Endothelial cell of umbilical vein (primary cell): ENCODE data around the gene IFT88. TPM values are rescaled to one million over a fixed set of nuclear protein-coding genes. Genes with fewer than 3 reads are reported as not detected.
A peak's percentile ranks its signal among the peaks of the same experiment; 100 is the strongest.

Experiments used
- BruUV-seq: library from RNA; stranded (reverse); fragments of 400-500 nt; replicated peaks from 2 replicates; lab custom pipeline; 2021; lab: Mats Ljungman, UMichigan
- CTCF ChIA-PET: fragments of 300-600, 350-600 bp; sonication (Branson Sonifier 250); formaldehyde crosslinking; loops from one replicate; lab custom pipeline; 2021; ENCODE audit warnings: antibody characterized with exemption, inconsistent platforms; lab: Charles Lee
- POLR2A ChIA-PET: fragments of 300-600, 350-600 bp; sonication (Branson Sonifier 250); formaldehyde crosslinking; loops from one replicate; lab custom pipeline; 2021; ENCODE audit warnings: antibody characterized with exemption, inconsistent platforms; lab: Charles Lee
- DNase-seq: peaks from one replicate; pipeline ENCODE4 v3.0.0-alpha.2; 2011; ENCODE audit warnings: low read depth, low spot score
- FAIRE-seq: peaks from 2 replicates; lab custom pipeline; 2011; peaks lifted over from hg19 to GRCh38; lab: Jason Lieb, UNC
- H2AFZ ChIP-seq: 2 replicates; pipeline ENCODE4 v1.6.0; 2012; ENCODE audit warnings: low read depth, low read length, control low read depth, inconsistent platforms
- H3K27ac ChIP-seq: 2 replicates; pipeline ENCODE4 v1.5.1; 2011; ENCODE audit warnings: low read depth, mild to moderate bottlenecking, control low read depth, low read length, moderate library complexity; ENCODE audit not compliant: insufficient read depth
- H3K27me3 ChIP-seq, 2 experiments: 2 replicates each; pipeline versions ENCODE4 v1.6.0 to v1.6.1; 2011; ENCODE audit warnings: low read length in 2 of 2, mixed read lengths in 1 of 2; ENCODE audit not compliant: control insufficient read depth in 2 of 2, insufficient read depth in 2 of 2
- H3K36me3 ChIP-seq, 2 experiments: 2 replicates in 1 of 2; 3 replicates in 1 of 2; pipeline ENCODE4 v1.5.1; 2011; ENCODE audit warnings: low read length in 2 of 2, mild to moderate bottlenecking in 1 of 2, moderate library complexity in 1 of 2; ENCODE audit not compliant: control insufficient read depth in 2 of 2, insufficient read depth in 2 of 2; ENCODE audit errors: extremely low read depth in 1 of 2
- H3K4me1 ChIP-seq: 3 replicates; pipeline ENCODE4 v1.5.1; 2011; ENCODE audit warnings: mild to moderate bottlenecking, low read length; ENCODE audit not compliant: control insufficient read depth, insufficient read depth; ENCODE audit errors: extremely low read depth
- H3K4me2 ChIP-seq: 2 replicates; pipeline ENCODE4 v1.6.1; 2011; ENCODE audit warnings: low read length, control low read depth, mixed read lengths; ENCODE audit not compliant: insufficient read depth
- H3K4me3 ChIP-seq, 3 experiments: fragments of 200-600 bp in 1 of 3; sonication (generic), shearing (Covaris generic) in 1 of 3; replicated peaks in 1 of 3; 2 replicates each; pipeline ENCODE4 v1.5.1; 2011 to 2016; ENCODE audit warnings: control low read depth in 3 of 3, low read length in 3 of 3, mild to moderate bottlenecking in 2 of 3, inconsistent platforms in 1 of 3, low read depth in 1 of 3, moderate library complexity in 1 of 3; ENCODE audit not compliant: insufficient read depth in 1 of 3
- H3K79me2 ChIP-seq: 2 replicates; pipeline ENCODE4 v1.6.0; 2012; ENCODE audit warnings: low read length, inconsistent platforms; ENCODE audit not compliant: control insufficient read depth, insufficient read depth
- H3K9ac ChIP-seq: replicated peaks from 2 replicates; pipeline ENCODE3; 2011; ENCODE audit warnings: low read length, control low read depth; ENCODE audit not compliant: insufficient read depth; ENCODE audit errors: extremely low read depth
- H3K9me1 ChIP-seq: replicated peaks from 3 replicates; pipeline ENCODE4 v1.6.0; 2011; ENCODE audit warnings: mild to moderate bottlenecking, low read length; ENCODE audit not compliant: control insufficient read depth, insufficient read depth; ENCODE audit errors: extremely low read depth
- H3K9me3 ChIP-seq: replicated peaks from 2 replicates; pipeline ENCODE4 v1.5.1; 2012; ENCODE audit warnings: low read length, inconsistent platforms; ENCODE audit not compliant: control insufficient read depth, insufficient read depth
- H4K20me1 ChIP-seq: replicated peaks from 2 replicates; pipeline ENCODE3; 2011; ENCODE audit warnings: mild to moderate bottlenecking, low read length; ENCODE audit not compliant: control insufficient read depth, insufficient read depth; ENCODE audit errors: extremely low read depth
- CTCF ChIP-seq, 2 donors: IDR thresholded peaks; 1 replicate in 1 of 2; 2 replicates in 1 of 2; pipeline ENCODE4 v1.5.1; 2011; ENCODE audit warnings: low read length in 2 of 2, mild to moderate bottlenecking in 2 of 2, moderate library complexity in 2 of 2, control low read depth in 1 of 2, inconsistent platforms in 1 of 2, low read depth in 1 of 2; ENCODE audit not compliant: insufficient read depth in 1 of 2; ENCODE audit errors: extremely low read depth in 1 of 2
- EZH2 ChIP-seq: IDR thresholded peaks from 2 replicates; pipeline ENCODE4 v1.6.1; 2012; ENCODE audit warnings: borderline replicate concordance, low read depth, mild to moderate bottlenecking, moderate library complexity, low read length, inconsistent platforms; ENCODE audit not compliant: severe bottlenecking
- FOS ChIP-seq: IDR thresholded peaks from 2 replicates; pipeline ENCODE4 v1.6.1; 2011; ENCODE audit warnings: mild to moderate bottlenecking, low read length, moderate library complexity, borderline replicate concordance; ENCODE audit not compliant: insufficient read depth
- GATA2 ChIP-seq: IDR thresholded peaks from 2 replicates; pipeline ENCODE4 v1.7.0; 2011; ENCODE audit warnings: low read depth, mild to moderate bottlenecking, moderate library complexity, mixed read lengths, low read length; ENCODE audit not compliant: insufficient read length, insufficient read depth
- JUN ChIP-seq: IDR thresholded peaks from 2 replicates; pipeline ENCODE4 v1.6.1; 2011; ENCODE audit warnings: borderline replicate concordance, low read depth; ENCODE audit not compliant: insufficient read length, insufficient read depth
- MAX ChIP-seq: IDR thresholded peaks from 2 replicates; pipeline ENCODE4 v1.6.1; 2011; ENCODE audit not compliant: insufficient read depth, insufficient read length
- MYC ChIP-seq: IDR thresholded peaks from one replicate; pipeline ENCODE4 v1.6.1; 2011; ENCODE audit warnings: mild to moderate bottlenecking, low read depth, low read length
- POLR2A ChIP-seq: IDR thresholded peaks from 2 replicates; pipeline ENCODE4 v1.6.1; 2012; ENCODE audit warnings: low read depth, mild to moderate bottlenecking, control low read depth, low read length
- POLR2AphosphoS5 ChIP-seq: IDR thresholded peaks from 2 replicates; pipeline ENCODE4 v1.6.1; 2012; ENCODE audit warnings: low read depth, mild to moderate bottlenecking, control low read depth, low read length, moderate library complexity; ENCODE audit not compliant: insufficient read depth
- dilution Hi-C: fragments of 300-500 bp; cut with MboI; formaldehyde crosslinking; loops from one replicate; pipeline ENCODE4 v1.15.0; 2019; ENCODE audit warnings: low sequenced_read_pairs; ENCODE audit not compliant: extremely low pct_ligation_motif_present
- intact Hi-C: fragments of 100-400 bp; cut with micrococcal nuclease; formaldehyde crosslinking; loops from one replicate; pipeline ENCODE4 v1.10.0; 2022
- polyA plus RNA-seq, 4 experiments: library from polyadenylated mRNA; depleted of rRNA in 3 of 4; stranded (reverse) in 3 of 4; unstranded in 1 of 4; fragments of >200 nt; gene quantifications; 2 replicates each; pipeline versions ENCODE4 v1.2.1 to v1.2.3, GENCODE V29; 2011 to 2012; ENCODE audit warnings: missing spikeins in 1 of 4
- total RNA-seq: library from RNA; stranded (reverse); gene quantifications from 2 replicates; pipeline ENCODE4 v1.2.3, GENCODE V29; 2021

Gene IFT88
- total and polyA plus RNA-seq, 2 donors (not counting 3 experiments of a cell fraction or from before 2014, with no cell fraction given): 2.4 to 9.1 TPM

GRCh38 chr13:20728579-20729311 lies 161.8 kb downstream of the IFT88 start:
- H3K27ac ChIP-seq: peak overlapping the region; percentile 7
- H3K9me3 ChIP-seq: no peaks in the 10 kb centered on the region
- FAIRE-seq (peak; percentile 86), DNase-seq (peak; percentile 49)
- no peaks in the 10 kb centered on the region for H3K9me1 ChIP-seq
- no peaks in the 10 kb centered on the region for H3K79me2 ChIP-seq
- H3K9ac ChIP-seq: no peak overlapping the region
- BruUV-seq: no TSS peak
- H3K27me3 ChIP-seq: no peaks in the 10 kb centered on the region
- peak overlapping the region; percentile 58 for H2AFZ ChIP-seq
- intact Hi-C loops: no loop called here
- peak; percentile 23 for TF ChIP-seq GATA2
- TF ChIP-seq EZH2: no peak
- ChIA-PET CTCF (interaction anchor here (0.6 to 1.5 kb wide), 5 partner anchors 17 to 232 kb away, joined by 3 to 4 read pairs (median 3); no protein-coding TSS in a partner anchor), POLR2A (no interaction called here)
- no peaks in the 10 kb centered on the region for H4K20me1 ChIP-seq
- H3K4me2 ChIP-seq: peak overlapping the region; percentile 38
- H3K36me3 ChIP-seq: no peaks in the 10 kb centered on the region
- peaks cover 7% of the 10 kb centered on the region for H3K4me1 ChIP-seq
- H3K4me3 ChIP-seq: no peak overlapping the region
- dilution Hi-C loops: no loop called here

- no peak for TF ChIP-seq GATA2
- no peak for TF ChIP-seq POLR2A
- no peak for TF ChIP-seq EZH2
- no peak for TF ChIP-seq CTCF (IDR thresholded peaks at IDR 0.05; ENCODE audit: extremely low read depth in 1 of 2, insufficient read depth in 1 of 2, low read depth in 1 of 2, low read length in 2 of 2)
- TF ChIP-seq FOS: no peak
- no peak for TF ChIP-seq MAX
- TF ChIP-seq JUN: no peak
- TF ChIP-seq MYC: no peak
- no peak for TF ChIP-seq POLR2AphosphoS5
- BruUV-seq: no TSS peak
- intact Hi-C loops: no loop called here
- Histone ChIP-seq H2AFZ (no peak overlapping the region), H3K4me1 (peaks cover 7% of the 10 kb centered on the region), H3K4me2 (no peak overlapping the region), H3K9ac (no peak overlapping the region), H3K9me3 (no peaks in the 10 kb centered on the region), H3K4me3 (no peak overlapping the region), H3K36me3 (no peaks in the 10 kb centered on the region), H3K9me1 (no peaks in the 10 kb centered on the region), H3K79me2 (no peaks in the 10 kb centered on the region), H4K20me1 (no peaks in the 10 kb centered on the region), H3K27ac (no peak overlapping the region), H3K27me3 (no peaks in the 10 kb centered on the region)
- DNase-seq (no peak), FAIRE-seq (no peak)
- CTCF ChIA-PET: interaction anchor here (1.5 kb wide), 1 partner anchor 195 kb away, joined by 3 read pairs; no protein-coding TSS in a partner anchor
- dilution Hi-C loops: no loop called here
- POLR2A ChIA-PET: no interaction called here
Observed at GRCh38 chr13:20729633-20730585, 163.0 kb downstream of the IFT88 start.
